HL-60 (cell line): ENCODE results near the gene DAND5.

Experiments
- DNase-seq, 2 experiments: peaks; one replicate each; pipeline ENCODE4 v3.0.0-alpha.2; 2010 to 2020; ENCODE audit warnings: low read depth in 1 of 2, low spot score in 1 of 2
- H3K27ac ChIP-seq: fragments of 250-450 bp; sonication (Bioruptor Pico); replicated peaks from 2 replicates; pipeline ENCODE4 v1.5.1; 2020; ENCODE audit warnings: mild to moderate bottlenecking, moderate library complexity
- H3K27me3 ChIP-seq: fragments of 250-450 bp; sonication (Bioruptor Pico); 2 replicates; pipeline ENCODE4 v1.5.1; 2021; ENCODE audit warnings: mild to moderate bottlenecking, moderate library complexity; ENCODE audit not compliant: insufficient read depth, poor library complexity, severe bottlenecking
- H3K4me3 ChIP-seq: replicated peaks from 2 replicates; pipeline ENCODE4 v1.5.1; 2011; ENCODE audit warnings: mild to moderate bottlenecking, control low read depth, low read length; ENCODE audit not compliant: insufficient read depth
- CTCF ChIP-seq: IDR thresholded peaks from one replicate; pipeline ENCODE4 v1.5.1; 2011; ENCODE audit warnings: low read length, control low read depth, inconsistent platforms; ENCODE audit not compliant: insufficient read depth
- GABPA ChIP-seq: IDR thresholded peaks from 2 replicates; pipeline ENCODE4 v1.6.1; 2012; ENCODE audit warnings: low read depth
- POLR2AphosphoS5 ChIP-seq: IDR thresholded peaks from 2 replicates; pipeline ENCODE4 v1.6.1; 2012; ENCODE audit warnings: low read depth
- REST ChIP-seq: IDR thresholded peaks from 2 replicates; pipeline ENCODE4 v1.6.1; 2012; ENCODE audit warnings: low read depth; ENCODE audit not compliant: insufficient replicate concordance
- SPI1 ChIP-seq: IDR thresholded peaks from 2 replicates; pipeline ENCODE4 v1.6.1; 2012; ENCODE audit warnings: low read depth, mild to moderate bottlenecking, borderline replicate concordance

The DAND5 gene

GRCh38 chr19:13017306-13018034 is 48.1 kb downstream of the DAND5 start:
- TF ChIP-seq CTCF (no peak), SPI1 (no peak), REST (no peak), GABPA (no peak), POLR2AphosphoS5 (no peak)
- Histone ChIP-seq H3K4me3 (no peak overlapping the region), H3K27ac (no peak overlapping the region), H3K27me3 (peaks cover 21% of the 10 kb centered on the region)
- no peak for DNase-seq

- peaks cover 13% of the 10 kb centered on the region for H3K27me3 ChIP-seq
- no peak overlapping the region for H3K27ac ChIP-seq
- TF ChIP-seq GABPA (no peak), CTCF (no peak), REST (no peak), POLR2AphosphoS5 (no peak), SPI1 (no peak)
- H3K4me3 ChIP-seq: no peak overlapping the region
- DNase-seq: no peak
These were observed 48.9 kb downstream of the DAND5 start for GRCh38 chr19:13018035-13018914.

GRCh38 chr19:13019332-13019731 is 50.0 kb downstream of the DAND5 start:
- peaks cover 5% of the 10 kb centered on the region for H3K27me3 ChIP-seq
- no peak overlapping the region for H3K4me3 ChIP-seq
- TF ChIP-seq POLR2AphosphoS5 (no peak), GABPA (no peak), SPI1 (no peak), REST (no peak), CTCF (no peak)
- DNase-seq: no peak
- H3K27ac ChIP-seq: no peak overlapping the region
